Measurements from ENCODE around the gene PTPRK. TPM values are rescaled to one million over a fixed set of nuclear protein-coding genes. Genes with fewer than 3 reads are reported as not detected.
A peak's percentile ranks its signal among the peaks of the same experiment; 100 is the strongest.

Gene PTPRK
- polyA plus RNA-seq, 1 donor (not counting 4 experiments of a cell fraction or from before 2014, with no cell fraction given) = 52.7 TPM

- dilution Hi-C loops (cut with MboI; ENCODE audit: extremely low pct_ligation_motif_present, low sequenced_read_pairs) = no loop called here
- no peaks in the 10 kb centered on the region for H3K9me1 ChIP-seq (ENCODE audit: control insufficient read depth, extremely low read depth, insufficient read depth, low read length)
- no peak overlapping the region for H2AFZ ChIP-seq (ENCODE audit: control insufficient read depth, low read length)
- H3K9ac ChIP-seq (ENCODE audit: control insufficient read depth, extremely low read depth, insufficient read depth, low read length) = no peak overlapping the region
- no peak for DNase-seq (ENCODE audit: low read depth, low spot score)
- FAIRE-seq = peak; percentile 68
- H3K36me3 ChIP-seq (ENCODE audit: control insufficient read depth in 2 of 2, extremely low read depth in 1 of 2, insufficient read depth in 2 of 2, low read length in 2 of 2) = no peaks in the 10 kb centered on the region
- H3K4me2 ChIP-seq (ENCODE audit: control insufficient read depth, extremely low read depth, insufficient read depth, low read depth, low read length) = no peak overlapping the region
- H3K27me3 ChIP-seq (ENCODE audit: control insufficient read depth, extremely low read depth, insufficient read depth, low read length) = no peaks in the 10 kb centered on the region
- no peak for TF ChIP-seq EZH2 (IDR thresholded peaks at IDR 0.05; ENCODE audit: low read length)
- TF ChIP-seq CTCF (optimal IDR thresholded peaks at IDR 0.05 in 1 of 3, IDR thresholded peaks at IDR 0.05 in 1 of 3, conservative IDR thresholded peaks at IDR 0.05 in 1 of 3; ENCODE audit: extremely low read depth in 1 of 3, insufficient read depth in 2 of 3, low read length in 3 of 3) = no peak
- no peak overlapping the region for H3K27ac ChIP-seq (ENCODE audit: control insufficient read depth, insufficient read depth, low read length)
- no peaks in the 10 kb centered on the region for H3K79me2 ChIP-seq (ENCODE audit: control insufficient read depth, insufficient read depth, low read length)
- H3K4me1 ChIP-seq (ENCODE audit: control insufficient read depth, extremely low read depth, insufficient read depth, low read length) = peaks cover 4% of the 10 kb centered on the region
- no peak overlapping the region for H3K4me3 ChIP-seq (ENCODE audit: control insufficient read depth in 2 of 3, extremely low read depth in 1 of 3, insufficient read depth in 2 of 3, low read depth in 1 of 3, low read length in 3 of 3)
- no peaks in the 10 kb centered on the region for H3K9me3 ChIP-seq (ENCODE audit: control insufficient read depth, low read depth, low read length)
- H4K20me1 ChIP-seq (ENCODE audit: control insufficient read depth, extremely low read depth, insufficient read depth, low read length) = no peaks in the 10 kb centered on the region
Measured at GRCh38 chr6:127924440-127924839, 596.0 kb downstream of the PTPRK start.

- H3K79me2 ChIP-seq (ENCODE audit: control insufficient read depth, insufficient read depth, low read length) = no peaks in the 10 kb centered on the region
- no peak overlapping the region for H3K4me3 ChIP-seq (ENCODE audit: control insufficient read depth in 2 of 3, extremely low read depth in 1 of 3, insufficient read depth in 2 of 3, low read depth in 1 of 3, low read length in 3 of 3)
- H2AFZ ChIP-seq (ENCODE audit: control insufficient read depth, low read length) = no peak overlapping the region
- H3K36me3 ChIP-seq (ENCODE audit: control insufficient read depth in 2 of 2, extremely low read depth in 1 of 2, insufficient read depth in 2 of 2, low read length in 2 of 2) = no peaks in the 10 kb centered on the region
- dilution Hi-C loops (cut with MboI; ENCODE audit: extremely low pct_ligation_motif_present, low sequenced_read_pairs) = no loop called here
- no peaks in the 10 kb centered on the region for H3K9me1 ChIP-seq (ENCODE audit: control insufficient read depth, extremely low read depth, insufficient read depth, low read length)
- no peak for FAIRE-seq
- no peak overlapping the region for H3K9ac ChIP-seq (ENCODE audit: control insufficient read depth, extremely low read depth, insufficient read depth, low read length)
- TF ChIP-seq CTCF (optimal IDR thresholded peaks at IDR 0.05 in 1 of 3, IDR thresholded peaks at IDR 0.05 in 1 of 3, conservative IDR thresholded peaks at IDR 0.05 in 1 of 3; ENCODE audit: extremely low read depth in 1 of 3, insufficient read depth in 2 of 3, low read length in 3 of 3) (no peak), EZH2 (IDR thresholded peaks at IDR 0.05; ENCODE audit: low read length) (no peak)
- H3K27me3 ChIP-seq (ENCODE audit: control insufficient read depth, extremely low read depth, insufficient read depth, low read length) = no peaks in the 10 kb centered on the region
- H3K27ac ChIP-seq (ENCODE audit: control insufficient read depth, insufficient read depth, low read length) = no peak overlapping the region
- no peaks in the 10 kb centered on the region for H3K9me3 ChIP-seq (ENCODE audit: control insufficient read depth, low read depth, low read length)
- H4K20me1 ChIP-seq (ENCODE audit: control insufficient read depth, extremely low read depth, insufficient read depth, low read length) = no peaks in the 10 kb centered on the region
- H3K4me2 ChIP-seq (ENCODE audit: control insufficient read depth, extremely low read depth, insufficient read depth, low read depth, low read length) = no peak overlapping the region
- no peak for DNase-seq (ENCODE audit: low read depth, low spot score)
- peaks cover 4% of the 10 kb centered on the region for H3K4me1 ChIP-seq (ENCODE audit: control insufficient read depth, extremely low read depth, insufficient read depth, low read length)
Measured at GRCh38 chr6:127924031-127924430, 596.4 kb downstream of the PTPRK start.

All from keratinocyte (primary cell).